ENCODE data around the gene SUMO3. TPM values are rescaled to one million over a fixed set of nuclear protein-coding genes. Genes with fewer than 3 reads are reported as not detected.

Gene SUMO3
- total RNA-seq, 1 experiment from 2014 or later = 82.9 TPM

GRCh38 chr21:44850905-44851657 is 33.2 kb upstream of the SUMO3 start:
- H3K9me3 Mint-ChIP-seq = no peaks in the 10 kb centered on the region
- H3K79me1 ChIP-seq (ENCODE audit: insufficient read depth, low read depth, low read length, poor library complexity, severe bottlenecking) = no peaks in the 10 kb centered on the region
- no peak overlapping the region for H4K5ac ChIP-seq (ENCODE audit: insufficient read length, low read depth, low read length)
- no peak for TF ChIP-seq CTCF (conservative IDR thresholded peaks at IDR 0.05)
- H3T11ph ChIP-seq (ENCODE audit: low read length) = no peak overlapping the region
- no peaks in the 10 kb centered on the region for H3K23me2 ChIP-seq (ENCODE audit: insufficient read length, low read depth, low read length, poor library complexity, severe bottlenecking)
- no peak overlapping the region for H3K4me3 Mint-ChIP-seq
- no peak overlapping the region for H2AFZ ChIP-seq (ENCODE audit: low read length)
- no peak overlapping the region for H3K56ac ChIP-seq (ENCODE audit: insufficient read length, low read depth, low read length)
- H3K14ac ChIP-seq (ENCODE audit: insufficient read depth, low read length) = no peak overlapping the region
- no peak for DNase-seq
- H2BK12ac ChIP-seq (ENCODE audit: insufficient read length, low read depth, low read length) = no peak overlapping the region
- H3K9ac ChIP-seq (ENCODE audit: extremely low read depth, insufficient read length, low read length) = no peak overlapping the region
- H3K27ac Mint-ChIP-seq = no peak overlapping the region
- no peak overlapping the region for H3K4me2 ChIP-seq (ENCODE audit: insufficient read depth, insufficient read length, low read length)
- H3K4me1 Mint-ChIP-seq = peaks cover 5 to 6% of the 10 kb centered on the region in 2 experiments
- H3K4me1 ChIP-seq (ENCODE audit: insufficient read depth, low read length) = no peaks in the 10 kb centered on the region
- no peaks in the 10 kb centered on the region for H3K9me3 ChIP-seq (ENCODE audit: control insufficient read depth, low read depth, low read length)
- no peak overlapping the region for H4K8ac ChIP-seq (replicated peaks; ENCODE audit: insufficient read length, low read depth, low read length)
- no peak overlapping the region for H3K23ac ChIP-seq (ENCODE audit: insufficient read length, low read depth, low read length)
- H3K27me3 ChIP-seq (ENCODE audit: insufficient read depth, low read length) = no peaks in the 10 kb centered on the region
- no peak overlapping the region for H2BK120ac ChIP-seq (ENCODE audit: low read depth, low read length, poor library complexity, severe bottlenecking)
- no peak overlapping the region for H2BK20ac ChIP-seq (ENCODE audit: low read depth, low read length, poor library complexity, severe bottlenecking)
- no CpG with 5 or more reads among the region's 26 CpGs for WGBS (ENCODE audit: extremely low coverage, insufficient read length, low lambda C conversion rate)
- no peak overlapping the region for H3K27ac ChIP-seq (ENCODE audit: insufficient read length, low read depth, low read length)
- peaks cover 32 to 70% (median 61%) of the 10 kb centered on the region in 3 experiments; a peak in 6 of 7 replicates for H3K36me3 Mint-ChIP-seq (ENCODE audit: insufficient read depth in 1 of 3, low read depth in 3 of 3)
- H2AK5ac ChIP-seq (ENCODE audit: insufficient read length, low read length) = no peak overlapping the region
- H3K27me3 Mint-ChIP-seq (ENCODE audit: low read depth) = no peaks in the 10 kb centered on the region
- no peaks in the 10 kb centered on the region for H3K79me2 ChIP-seq (ENCODE audit: insufficient read depth, low read length)
- H3K18ac ChIP-seq (ENCODE audit: insufficient read length, low read depth, low read length) = no peak overlapping the region
- no peaks in the 10 kb centered on the region for H4K20me1 ChIP-seq (ENCODE audit: control insufficient read depth, insufficient read depth, insufficient read length)
- H4K91ac ChIP-seq (ENCODE audit: insufficient read length, low read depth, low read length) = no peak overlapping the region
- H3K4ac ChIP-seq (ENCODE audit: low read depth, low read length) = no peak overlapping the region
- H2BK15ac ChIP-seq (ENCODE audit: low read depth, low read length) = no peak overlapping the region
- H2BK5ac ChIP-seq (ENCODE audit: insufficient read length, low read length) = no peak overlapping the region
